IMR-90 (cell line): ENCODE measurements around the gene AHNAK2. TPM values are rescaled to one million over a fixed set of nuclear protein-coding genes. Genes with fewer than 3 reads are reported as not detected.
"Not testable (repeated sequence)": the region's sequence is repeated elsewhere in the genome, so short reads cannot be mapped to it uniquely, and the experiment has no call there.

Experiments used
- ATAC-seq: fragments of 200-7000 bp; cut with Tn5 transposase; 2 replicates; pipeline ENCODE4 v1.9.1; 2020; ENCODE audit warnings: low read depth, mild to moderate bottlenecking, moderate library complexity
- BruUV-seq: library from RNA; stranded (reverse); fragments of 400-500 nt; replicated peaks from 2 replicates; lab custom pipeline; 2021; lab: Mats Ljungman, UMichigan
- CTCF ChIA-PET: fragments of 300-600 bp; formaldehyde crosslinking; extraction: SDS; loops from one replicate; lab custom pipeline; 2021; ENCODE audit warnings: antibody characterized with exemption; lab: Yijun Ruan, JAX
- POLR2A ChIA-PET: fragments of 300-600 bp; sonication (Branson Sonifier 250); formaldehyde crosslinking; loops from one replicate; lab custom pipeline; 2022; ENCODE audit warnings: antibody characterized with exemption; ENCODE audit not compliant: unreplicated experiment; lab: Charles Lee
- DNase-seq: peaks from one replicate; pipeline ENCODE4 v3.0.0; 2013
- H2AFZ ChIP-seq: replicated peaks from 2 replicates; pipeline ENCODE3; 2013; ENCODE audit warnings: low read length, mild to moderate bottlenecking; ENCODE audit not compliant: poor library complexity
- H2AK5ac ChIP-seq: 2 replicates; pipeline ENCODE4 v1.6.1; 2013; ENCODE audit warnings: low read depth, low read length, inconsistent platforms
- H2AK9ac ChIP-seq: replicated peaks from 2 replicates; pipeline ENCODE3; 2013; ENCODE audit warnings: mild to moderate bottlenecking, low read depth, low read length, moderate library complexity; ENCODE audit not compliant: poor library complexity
- H2BK120ac ChIP-seq: 2 replicates; pipeline ENCODE4 v1.6.1; 2013; ENCODE audit warnings: low read depth, low read length, inconsistent platforms
- H2BK15ac ChIP-seq: 3 replicates; pipeline ENCODE4 v1.6.1; 2013; ENCODE audit warnings: low read depth, low read length, inconsistent platforms
- H2BK20ac ChIP-seq: 2 replicates; pipeline ENCODE4 v1.6.1; 2013; ENCODE audit warnings: low read depth, mild to moderate bottlenecking, inconsistent platforms, low read length, moderate library complexity
- H2BK5ac ChIP-seq: 2 replicates; pipeline ENCODE4 v1.6.1; 2013; ENCODE audit warnings: mild to moderate bottlenecking, low read depth, low read length, inconsistent platforms; ENCODE audit not compliant: poor library complexity, severe bottlenecking
- H3K14ac ChIP-seq: replicated peaks from 2 replicates; pipeline ENCODE4 v1.6.1; 2013; ENCODE audit warnings: low read depth, low read length, inconsistent platforms
- H3K18ac ChIP-seq: 2 replicates; pipeline ENCODE4 v1.6.1; 2013; ENCODE audit warnings: low read depth, low read length, control low read depth
- H3K23ac ChIP-seq: 2 replicates; pipeline ENCODE4 v1.6.1; 2013; ENCODE audit warnings: low read depth, low read length, inconsistent platforms
- H3K27ac ChIP-seq: 2 replicates; pipeline ENCODE4 v1.5.1; 2013; ENCODE audit warnings: mild to moderate bottlenecking, control low read depth, low read length; ENCODE audit not compliant: insufficient read depth
- H3K27me3 ChIP-seq: 2 replicates; pipeline ENCODE4 v1.6.1; 2013; ENCODE audit warnings: low read length; ENCODE audit not compliant: control insufficient read depth, insufficient read depth
- H3K36me3 ChIP-seq: 2 replicates; pipeline ENCODE4 v1.6.1; 2013; ENCODE audit warnings: low read length, mixed read lengths; ENCODE audit not compliant: control insufficient read depth, insufficient read depth
- H3K4ac ChIP-seq: 2 replicates; pipeline ENCODE4 v1.6.1; 2013; ENCODE audit warnings: low read depth, low read length, inconsistent platforms
- H3K4me1 ChIP-seq: 2 replicates; pipeline ENCODE4 v1.6.1; 2013; ENCODE audit warnings: low read length, mixed read lengths; ENCODE audit not compliant: control insufficient read depth, insufficient read depth
- H3K4me2 ChIP-seq: 2 replicates; pipeline ENCODE4 v1.6.1; 2013; ENCODE audit warnings: low read depth, mild to moderate bottlenecking, control low read depth, low read length, moderate library complexity
- H3K4me3 ChIP-seq: 2 replicates; pipeline ENCODE4 v1.5.1; 2013; ENCODE audit warnings: low read depth, mild to moderate bottlenecking, control low read depth, low read length, moderate library complexity; ENCODE audit not compliant: insufficient read depth
- H3K56ac ChIP-seq: 2 replicates; pipeline ENCODE4 v1.6.1; 2013; ENCODE audit warnings: low read length, inconsistent platforms; ENCODE audit not compliant: insufficient read depth; ENCODE audit errors: extremely low read depth
- H3K79me1 ChIP-seq, 2 experiments: 2 replicates each; pipeline ENCODE4 v1.6.1; 2013; ENCODE audit warnings: low read length in 2 of 2, inconsistent platforms in 1 of 2, low read depth in 1 of 2
- H3K9ac ChIP-seq: 2 replicates; pipeline ENCODE4 v1.6.1; 2013; ENCODE audit warnings: low read depth, low read length, control low read depth
- H3K9me1 ChIP-seq: 2 replicates; pipeline ENCODE4 v1.6.1; 2013; ENCODE audit warnings: low read length, inconsistent platforms; ENCODE audit not compliant: insufficient read depth
- H3K9me3 ChIP-seq: 2 replicates; pipeline ENCODE4 v1.6.1; 2013; ENCODE audit warnings: low read length; ENCODE audit not compliant: control insufficient read depth, insufficient read depth
- H4K20me1 ChIP-seq: 2 replicates; pipeline ENCODE4 v1.6.1; 2013; ENCODE audit warnings: low read length, inconsistent platforms; ENCODE audit not compliant: insufficient read depth
- H4K5ac ChIP-seq: 2 replicates; pipeline ENCODE4 v1.6.1; 2013; ENCODE audit warnings: mild to moderate bottlenecking, low read depth, low read length, control low read depth
- H4K8ac ChIP-seq, 2 experiments: 2 replicates each; pipeline ENCODE4 v1.6.1; 2013; ENCODE audit warnings: low read depth in 2 of 2, low read length in 2 of 2, control low read depth in 1 of 2, inconsistent platforms in 1 of 2
- H4K91ac ChIP-seq: 2 replicates; pipeline ENCODE4 v1.6.1; 2013; ENCODE audit warnings: low read depth, low read length, inconsistent platforms; ENCODE audit not compliant: insufficient read depth
- WGBS, 2 experiments: methylation state at CpG; one replicate each; pipeline versions ENCODE4 v1.1.5 to v1.1.7; 2013; ENCODE audit warnings: missing lambda C conversion rate in 2 of 2; ENCODE audit not compliant: insufficient read length in 1 of 2; ENCODE audit errors: extremely low coverage in 2 of 2; 5-methylcytosine and 5-hydroxymethylcytosine counted together
- dilution Hi-C: fragments of 300-500 bp; cut with HindIII; formaldehyde crosslinking; loops from one replicate; pipeline ENCODE4 v1.14.3; 2018; ENCODE audit warnings: low sequenced_read_pairs; ENCODE audit not compliant: unreplicated experiment
- in situ Hi-C: fragments of 300-500 bp; cut with MboI; formaldehyde crosslinking; loops from 3 replicates; pipeline ENCODE4 v1.14.3; 2019; ENCODE audit warnings: low sequenced_read_pairs, inconsistent platforms, mixed read lengths
- intact Hi-C: fragments of 100-400 bp; cut with micrococcal nuclease; formaldehyde crosslinking; loops from 2 replicates; pipeline ENCODE4 v1.10.0; 2022
- polyA plus RNA-seq, 3 experiments: library from polyadenylated mRNA; depleted of rRNA; stranded (reverse); fragments of >200 nt; gene quantifications; 2 replicates each; pipeline ENCODE4 v1.2.3, GENCODE V29; 2012; ENCODE audit warnings: low replicate concordance in 1 of 3
- total RNA-seq: library from RNA; depleted of rRNA; stranded (reverse); fragments of >200 nt; gene quantifications from 2 replicates; pipeline ENCODE4 v1.2.3, GENCODE V29; 2012

AHNAK2 gene
- total and polyA plus RNA-seq, 2 of the 4 experiments (the other 2 are of a cell fraction), result 2.6 to 7.9 TPM

DNA sequence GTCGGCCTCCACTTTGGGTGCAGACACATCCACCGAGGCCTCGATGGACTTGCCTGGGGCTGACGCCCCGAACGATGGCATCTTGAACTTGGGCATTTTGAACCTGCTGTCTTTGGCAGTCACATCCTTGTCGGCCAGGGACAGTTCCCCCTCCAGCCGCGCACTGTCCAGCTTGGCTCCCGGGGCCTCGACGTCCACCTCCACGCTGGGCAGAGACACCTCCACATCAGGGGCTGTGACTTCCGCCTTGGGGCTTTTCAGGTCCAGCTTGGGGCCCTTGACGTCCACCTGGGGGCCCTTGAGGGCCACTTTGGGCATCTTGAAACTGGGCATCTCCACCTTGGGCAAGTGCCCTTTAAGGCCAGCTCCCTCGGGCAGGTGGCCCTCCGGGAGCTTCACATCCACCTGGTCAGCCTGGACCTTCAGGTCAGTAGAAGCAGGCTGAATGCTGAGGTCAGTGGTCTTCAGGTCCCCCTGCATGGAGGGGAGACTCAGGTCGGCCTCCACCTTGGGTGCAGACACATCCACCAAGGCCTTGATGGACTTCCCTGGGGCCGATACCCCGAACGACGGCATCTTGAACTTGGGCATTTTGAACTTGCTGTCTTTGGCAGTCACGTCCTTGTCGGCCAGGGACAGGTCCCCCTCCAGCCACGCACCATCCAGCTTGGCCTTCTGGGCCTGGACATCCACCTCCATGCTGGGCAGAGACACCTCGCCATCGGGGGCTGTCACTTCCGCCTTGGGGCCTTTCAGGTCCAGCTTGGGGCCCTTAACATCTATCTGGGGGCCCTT, 26.1 kb downstream of the AHNAK2 start:
- H2BK120ac ChIP-seq, H4K20me1 ChIP-seq, CTCF ChIA-PET, H4K5ac ChIP-seq, H3K4me1 ChIP-seq, H3K27me3 ChIP-seq, H2AFZ ChIP-seq, H3K4me2 ChIP-seq, H2AK5ac ChIP-seq, POLR2A ChIA-PET, H3K56ac ChIP-seq, H2BK5ac ChIP-seq, H2BK20ac ChIP-seq, H3K36me3 ChIP-seq, H3K27ac ChIP-seq, in situ Hi-C loops, H4K8ac ChIP-seq, BruUV-seq, H3K4me3 ChIP-seq, H3K4ac ChIP-seq, H2AK9ac ChIP-seq, H3K18ac ChIP-seq, H3K9ac ChIP-seq, H3K9me3 ChIP-seq, H3K14ac ChIP-seq, H2BK15ac ChIP-seq, H3K79me1 ChIP-seq, H3K23ac ChIP-seq, ATAC-seq, H3K9me1 ChIP-seq, H4K91ac ChIP-seq, DNase-seq, dilution Hi-C loops, intact Hi-C loops: not testable (repeated sequence)
- WGBS, 2 experiments, result 77% methylated on average over 16 of the region's 28 CpGs; no CpG with 5 or more reads in 1 of the 2 experiments

DNA sequence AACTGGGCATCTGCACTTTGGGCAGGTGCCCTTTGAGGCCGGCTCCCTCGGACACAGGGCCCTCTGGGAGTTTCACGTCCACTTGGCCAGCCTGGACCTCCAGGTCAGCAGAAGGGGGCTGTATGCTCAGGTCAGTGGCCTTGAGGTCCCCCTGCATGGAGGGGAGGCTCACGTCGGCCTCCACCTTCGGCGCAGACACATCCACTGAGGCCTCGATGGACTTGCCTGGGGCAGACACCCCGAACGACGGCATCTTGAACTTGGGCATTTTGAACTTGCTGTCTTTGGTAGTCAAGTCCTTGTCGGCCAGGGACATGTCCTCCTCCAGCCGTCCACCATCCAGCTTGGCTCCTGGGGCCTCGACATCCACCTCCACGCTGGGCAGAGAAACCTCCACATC, 27.5 kb downstream of the AHNAK2 start:
- H3K9me3 ChIP-seq, H3K27ac ChIP-seq, H3K79me1 ChIP-seq, in situ Hi-C loops, H4K8ac ChIP-seq, H3K18ac ChIP-seq, H2AK5ac ChIP-seq, H3K36me3 ChIP-seq, H2BK15ac ChIP-seq, DNase-seq, H4K91ac ChIP-seq, H4K5ac ChIP-seq, H3K9ac ChIP-seq, H3K4me2 ChIP-seq, H3K23ac ChIP-seq, H3K14ac ChIP-seq, CTCF ChIA-PET, ATAC-seq, H2BK120ac ChIP-seq, H3K4me3 ChIP-seq, H2BK20ac ChIP-seq, H2AK9ac ChIP-seq, H2BK5ac ChIP-seq, H3K27me3 ChIP-seq, dilution Hi-C loops, H3K4me1 ChIP-seq, POLR2A ChIA-PET, H4K20me1 ChIP-seq, H3K9me1 ChIP-seq, H3K56ac ChIP-seq, H2AFZ ChIP-seq, BruUV-seq, intact Hi-C loops, H3K4ac ChIP-seq: not testable (repeated sequence)
- WGBS, 2 experiments, result no CpG with 5 or more reads among the region's 15 CpGs
